ENCODE results near the gene TM9SF1.

The TM9SF1 gene

DNA sequence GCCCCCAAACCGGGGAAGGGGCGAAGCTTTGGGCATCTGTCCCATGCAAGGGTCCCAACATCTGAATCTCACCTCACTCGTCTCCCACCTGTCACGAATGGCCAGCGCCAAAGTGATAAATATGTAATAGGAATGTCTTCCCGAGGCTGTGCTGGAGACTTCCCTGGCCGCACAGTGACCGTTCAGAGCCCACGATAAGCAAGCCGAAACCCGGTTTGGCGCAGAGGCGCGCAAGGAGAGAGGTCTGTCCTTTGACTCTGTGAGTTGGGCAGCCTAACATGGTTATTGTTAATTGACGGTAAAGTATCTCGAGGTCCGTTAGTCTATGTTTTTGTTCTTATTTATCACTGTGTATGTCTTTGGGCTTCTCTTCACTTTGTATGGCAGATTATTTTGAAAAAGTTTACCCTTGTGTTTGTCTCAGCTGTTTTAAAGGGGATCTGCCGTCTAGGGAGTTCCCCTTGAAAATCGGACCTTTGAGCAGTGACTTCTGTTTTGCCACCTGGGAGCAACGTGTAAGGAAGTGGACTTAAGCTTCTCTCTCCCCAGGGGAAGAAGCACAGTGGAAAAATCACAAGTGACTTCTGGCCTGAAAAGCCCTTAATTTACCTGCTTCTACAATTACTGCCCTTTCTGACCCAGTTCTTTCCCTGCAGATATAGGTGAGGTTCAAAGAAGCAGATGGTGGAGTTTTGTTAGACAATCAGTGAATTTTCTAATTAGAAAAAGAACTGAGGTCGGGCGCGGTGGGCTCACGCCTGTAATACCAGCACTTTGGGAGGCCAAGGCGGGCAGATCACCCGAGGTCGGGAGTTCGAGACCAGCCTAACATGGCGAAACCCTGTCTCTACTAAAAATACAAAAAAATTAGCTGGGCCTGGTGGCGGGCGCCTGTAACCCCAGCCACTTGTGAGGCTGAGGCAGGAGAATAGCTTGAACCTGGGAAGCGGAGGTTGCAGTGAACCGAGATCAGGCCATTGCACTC is 1.1 kb upstream of the TM9SF1 start:
- DNase-seq: no peak

DNA sequence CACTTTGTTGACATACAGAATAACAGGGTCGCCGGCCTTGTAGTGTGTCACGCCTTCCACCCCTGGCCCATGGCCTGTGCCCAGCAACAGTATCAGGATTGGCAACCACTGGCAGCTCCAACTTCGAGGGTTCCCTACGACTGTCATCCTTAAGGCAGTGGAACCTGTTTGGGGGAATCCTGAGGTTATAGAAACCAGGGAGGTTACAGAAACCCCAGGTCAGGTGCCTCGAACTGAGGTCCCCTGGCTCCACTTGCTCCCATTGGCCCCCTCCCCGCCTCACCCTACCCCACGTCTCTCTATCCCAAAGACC is 412 bp downstream of the TM9SF1 start:
- no peak for DNase-seq

DNA sequence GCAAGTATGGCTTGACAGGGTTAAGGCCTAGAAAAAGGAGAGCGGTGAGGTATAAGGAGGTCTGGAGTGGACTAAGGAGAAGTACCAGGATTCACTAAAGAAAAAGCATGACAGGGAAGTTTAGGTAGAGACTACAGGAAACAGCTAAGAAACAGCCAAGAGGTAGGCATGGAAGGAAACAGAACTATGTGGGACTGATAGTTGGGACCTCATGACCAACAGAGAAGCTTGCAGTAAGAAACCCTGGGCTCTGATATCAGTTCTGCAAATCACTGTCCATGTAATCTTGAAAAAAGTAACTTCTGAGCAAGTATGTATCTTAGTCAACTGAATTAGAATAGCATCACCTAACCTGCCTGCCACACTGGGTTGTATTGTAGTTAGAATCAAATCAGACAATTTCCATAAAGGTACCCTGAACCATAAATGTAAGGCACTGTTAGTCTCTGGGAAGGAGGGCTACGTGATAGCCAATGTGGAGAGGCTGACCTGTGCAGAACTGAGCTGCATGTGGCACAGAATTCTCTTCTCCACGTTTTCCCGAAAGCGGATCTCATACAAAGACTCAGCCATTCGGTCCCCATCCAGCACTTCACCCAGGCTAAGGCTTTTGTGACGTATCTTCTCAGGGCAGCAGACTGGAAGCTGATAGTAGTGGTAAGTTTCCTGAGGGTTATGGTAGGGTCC is 912 bp downstream of the TM9SF1 start:
- DNase-seq: no peak

DNA sequence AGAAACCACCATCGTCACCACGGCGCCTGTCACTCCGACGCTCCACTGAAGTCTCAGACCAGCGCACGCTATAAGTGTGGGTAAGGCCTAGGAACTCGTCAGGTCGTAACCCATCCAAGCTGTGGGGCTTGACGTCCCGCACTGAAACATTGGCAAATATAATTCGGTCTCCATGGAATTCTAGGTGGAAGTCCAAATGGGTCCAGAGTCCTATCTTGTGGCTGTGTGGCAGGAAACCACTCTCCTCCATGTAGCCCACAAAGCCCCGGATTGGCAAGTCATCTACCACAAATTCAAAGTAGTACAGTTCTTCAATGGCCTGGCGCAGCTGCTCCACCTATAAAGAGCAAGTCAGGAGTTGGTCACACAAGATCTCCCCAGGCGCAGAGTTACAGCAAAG is 2.3 kb downstream of the TM9SF1 start:
- DNase-seq: no peak

DNA sequence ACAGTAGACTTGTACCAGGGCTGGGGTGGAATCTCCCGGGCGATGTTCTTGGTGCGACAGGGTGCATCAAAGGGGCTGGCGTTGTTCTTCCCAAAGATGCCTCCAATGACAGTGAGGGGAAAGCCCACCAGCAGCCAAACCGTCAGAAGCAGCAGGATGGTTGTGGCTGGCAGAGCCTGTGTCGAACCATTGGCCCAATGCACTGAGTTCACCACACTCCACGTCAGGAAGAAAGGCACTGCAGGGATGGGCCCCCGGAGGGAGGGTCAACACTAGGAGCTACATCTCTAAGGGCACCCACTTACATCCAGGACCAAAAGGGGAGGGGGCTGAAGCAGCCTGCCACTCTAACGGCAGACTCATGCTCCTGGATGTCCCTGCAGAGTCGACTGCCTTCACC is 4.8 kb downstream of the TM9SF1 start:
- DNase-seq: no peak

DNA sequence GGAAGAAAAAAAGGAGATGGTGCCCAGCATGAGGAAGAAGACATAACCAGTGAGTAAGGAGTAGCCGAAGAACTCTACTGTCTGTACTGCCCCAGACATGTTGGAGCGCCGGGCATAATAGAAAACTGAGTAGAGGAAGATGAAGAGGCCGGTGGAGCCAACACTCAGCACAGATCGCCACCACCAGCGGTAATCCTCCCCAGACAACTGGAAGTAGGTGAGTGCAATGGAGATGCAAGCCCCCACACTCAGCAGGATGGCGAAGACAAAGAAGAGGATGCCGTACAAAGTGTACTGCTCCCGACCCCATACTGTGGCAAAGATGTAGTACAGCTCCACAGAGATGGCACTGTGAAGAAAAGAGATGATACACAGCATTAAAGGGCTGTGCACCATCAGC is 5.8 kb downstream of the TM9SF1 start:
- DNase-seq: no peak

DNA sequence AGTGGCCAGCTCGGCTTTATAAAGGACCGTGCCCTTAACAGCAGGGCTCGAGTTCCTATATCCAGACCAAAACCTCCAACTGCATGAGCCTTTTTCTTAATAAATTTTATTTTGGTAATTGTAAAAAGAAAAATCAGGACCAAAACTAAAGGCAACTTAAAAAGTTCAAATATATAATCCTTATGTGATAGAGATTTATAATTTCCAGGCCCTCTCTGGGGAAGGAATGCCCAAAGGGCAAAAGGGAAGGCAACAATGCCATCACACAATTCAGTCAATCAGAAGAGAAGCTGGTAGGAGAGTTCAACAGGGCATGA is 6.2 kb downstream of the TM9SF1 start:
- DNase-seq: no peak

DNA sequence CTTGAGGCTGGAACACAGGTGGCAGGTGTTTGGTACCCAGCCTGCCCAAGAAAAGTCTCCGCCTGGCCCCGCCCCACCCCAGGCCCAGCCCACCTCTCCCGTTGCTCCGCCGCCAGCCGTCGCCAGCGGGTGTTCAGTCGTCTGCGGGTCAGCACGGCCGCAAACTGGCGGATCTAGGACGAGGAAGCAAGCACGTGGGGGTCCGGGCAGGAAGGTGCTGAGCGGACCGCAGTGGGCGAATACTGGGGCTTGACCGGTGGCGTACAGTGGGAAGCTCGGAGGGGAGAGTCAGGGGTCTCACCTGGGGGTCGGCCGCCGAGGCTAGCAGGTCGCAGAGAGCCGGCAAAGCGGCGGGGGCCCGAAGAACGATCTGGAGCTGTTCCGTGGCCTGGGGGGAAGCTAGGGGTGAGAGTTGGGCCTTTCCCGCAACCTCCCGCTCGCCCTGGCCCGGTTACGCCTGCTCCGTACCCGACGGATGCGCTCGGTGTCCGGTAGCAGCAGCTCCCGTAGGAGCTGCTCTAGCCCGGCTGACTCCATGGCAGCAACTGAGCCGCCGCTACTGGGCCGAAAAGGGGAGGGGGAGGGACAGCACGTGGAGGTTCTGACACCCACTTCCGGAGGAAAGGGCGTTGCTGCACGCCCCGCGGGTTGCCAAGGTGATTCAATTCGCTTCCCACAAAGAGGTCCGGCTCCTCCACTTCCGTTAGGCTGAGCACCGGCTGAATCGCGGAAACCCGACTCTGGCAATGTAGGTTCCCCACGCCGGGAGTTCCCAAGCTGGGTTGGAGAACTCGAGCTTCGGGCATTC is 6.8 kb downstream of the TM9SF1 start, which contains the start of gene IPO4:
Gene IPO4 (minus strand): TSS at position 566 of the 808 bp plus-strand sequence. CDS start 29 bp downstream, at position 537.
- DNase-seq: peak; percentile 90

DNA sequence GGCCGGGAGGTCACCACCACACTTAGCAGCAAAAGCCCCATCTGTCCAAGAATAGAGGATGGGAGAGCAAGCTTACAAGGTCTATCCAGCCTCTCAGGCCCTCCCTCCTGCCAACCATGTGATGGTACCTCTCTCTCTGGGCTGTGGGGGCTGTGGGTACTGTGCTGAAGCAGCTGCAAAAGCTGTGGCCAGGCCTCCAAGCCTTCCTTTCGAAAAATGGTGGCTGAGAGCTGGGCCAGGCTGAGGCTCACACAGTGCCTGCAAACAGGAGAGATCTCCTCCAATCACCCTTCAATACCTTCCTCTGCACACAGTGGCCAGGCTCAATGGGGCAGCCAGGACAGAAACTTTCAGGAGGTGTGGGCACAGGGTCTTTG is 7.7 kb downstream of the TM9SF1 start:
- no peak for DNase-seq

DNA sequence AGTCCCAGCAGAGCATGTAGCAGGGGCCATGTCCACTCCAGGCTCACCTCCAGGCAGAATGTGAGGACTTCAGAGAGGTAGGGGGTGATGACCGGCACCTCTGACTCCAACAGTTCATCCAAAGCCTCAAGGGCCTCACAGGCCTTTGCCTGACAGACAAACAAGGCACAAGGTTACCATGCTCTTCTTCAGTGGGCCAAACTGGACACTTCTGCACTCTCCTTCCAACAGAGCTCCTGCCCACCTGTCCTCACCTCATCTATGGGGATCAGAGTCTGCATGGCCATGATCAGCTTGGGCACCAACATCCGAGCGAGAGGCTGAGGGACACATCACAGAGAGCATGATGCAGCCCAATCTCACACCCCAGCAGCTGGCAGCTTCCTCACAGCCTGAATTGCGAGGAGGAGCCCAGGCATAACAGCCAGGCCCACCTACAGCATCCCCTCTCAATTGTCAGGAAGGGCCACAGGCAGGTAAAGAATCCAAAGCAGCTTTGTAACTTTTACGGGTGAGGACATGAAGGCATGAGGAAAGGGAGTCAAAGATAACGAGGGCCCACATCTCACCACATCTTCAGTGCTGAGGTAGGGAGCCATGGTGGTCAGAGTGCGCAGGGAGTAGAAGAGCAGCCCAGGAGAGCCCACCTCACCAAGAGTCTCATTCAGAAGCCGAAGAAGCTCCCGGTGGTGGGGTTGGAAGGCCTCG is 8.3 kb downstream of the TM9SF1 start:
- DNase-seq: no peak

DNA sequence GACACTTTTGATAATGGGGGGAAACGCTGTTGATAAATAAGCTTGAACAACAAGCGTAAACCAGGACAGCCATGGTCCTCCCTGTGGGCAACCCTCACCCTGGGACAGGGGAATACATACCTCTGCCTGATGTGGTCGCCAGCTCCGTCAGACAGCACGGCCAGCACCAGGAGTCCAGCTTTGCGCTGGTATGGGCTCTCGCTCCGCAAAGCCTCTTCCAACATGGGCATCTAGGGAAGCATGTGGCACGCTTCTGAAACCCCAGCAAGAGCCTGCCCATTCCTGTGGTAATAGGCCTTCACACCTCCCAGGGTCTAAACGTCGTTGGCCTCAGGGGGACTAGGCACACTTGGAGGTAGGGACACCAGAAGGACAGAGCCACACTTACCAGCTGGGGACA is 9.5 kb downstream of the TM9SF1 start:
- no peak for DNase-seq

DNA sequence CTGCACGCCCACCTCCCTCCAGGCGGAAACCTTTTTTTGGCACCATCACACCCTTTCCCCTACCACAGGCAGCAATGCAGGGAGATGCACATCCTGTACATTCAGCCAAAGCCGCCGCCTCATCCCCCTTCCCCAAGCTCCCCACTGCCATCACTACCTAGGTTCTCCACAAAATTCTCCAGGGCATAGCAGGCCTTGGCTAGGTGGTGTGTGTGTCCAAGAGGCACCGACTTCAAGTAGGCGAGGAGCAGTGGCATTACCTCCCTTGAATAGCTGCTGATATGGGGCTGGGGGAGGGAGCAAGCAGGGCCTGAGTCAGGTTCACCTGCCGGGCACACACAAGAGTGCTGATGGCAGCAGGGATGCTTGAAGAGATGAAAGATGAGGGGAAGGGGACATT is 10.2 kb downstream of the TM9SF1 start:
- no peak for DNase-seq

DNA sequence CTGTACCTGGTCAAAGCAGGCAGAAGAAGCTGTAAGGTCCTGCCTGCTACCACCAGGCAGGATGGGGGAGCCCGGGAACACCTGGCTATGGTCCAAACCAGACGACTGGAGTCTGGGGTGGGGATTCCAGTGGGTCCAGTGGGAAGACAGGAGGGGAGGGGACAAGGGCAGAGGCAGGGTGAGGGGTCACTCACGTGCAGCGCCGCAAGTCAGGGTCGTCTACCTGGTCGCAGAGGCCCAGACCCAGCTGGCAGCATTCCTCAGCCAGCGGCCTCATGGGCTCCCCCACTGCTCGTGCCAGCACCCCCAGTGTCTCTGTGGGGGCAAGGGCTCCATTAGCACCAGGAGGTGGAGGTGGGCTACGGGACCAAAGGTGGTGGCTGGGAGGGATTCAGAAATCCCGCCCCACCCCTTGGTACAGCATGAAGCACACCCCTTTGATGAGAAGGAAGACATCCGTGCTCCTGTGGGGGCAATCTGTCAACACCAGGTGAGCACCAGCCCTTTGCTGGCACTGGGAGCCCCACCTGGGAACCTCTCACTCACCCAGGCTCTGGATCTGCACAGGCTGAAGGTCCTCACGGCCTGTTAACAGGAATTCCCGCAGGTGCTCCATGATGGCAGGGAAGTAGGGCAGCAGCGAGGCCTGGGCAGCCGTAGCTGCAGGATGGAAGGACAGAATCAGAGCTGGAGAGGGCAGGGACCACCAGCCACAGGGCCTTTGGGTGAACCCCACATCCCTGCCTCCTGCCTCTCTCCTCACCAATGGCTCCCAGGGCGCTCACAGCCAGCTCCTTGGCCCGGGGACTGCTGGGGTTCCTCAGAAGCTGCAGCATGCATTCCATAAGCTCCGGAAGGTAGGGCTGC is 10.9 kb downstream of the TM9SF1 start:
- no peak for DNase-seq

DNA sequence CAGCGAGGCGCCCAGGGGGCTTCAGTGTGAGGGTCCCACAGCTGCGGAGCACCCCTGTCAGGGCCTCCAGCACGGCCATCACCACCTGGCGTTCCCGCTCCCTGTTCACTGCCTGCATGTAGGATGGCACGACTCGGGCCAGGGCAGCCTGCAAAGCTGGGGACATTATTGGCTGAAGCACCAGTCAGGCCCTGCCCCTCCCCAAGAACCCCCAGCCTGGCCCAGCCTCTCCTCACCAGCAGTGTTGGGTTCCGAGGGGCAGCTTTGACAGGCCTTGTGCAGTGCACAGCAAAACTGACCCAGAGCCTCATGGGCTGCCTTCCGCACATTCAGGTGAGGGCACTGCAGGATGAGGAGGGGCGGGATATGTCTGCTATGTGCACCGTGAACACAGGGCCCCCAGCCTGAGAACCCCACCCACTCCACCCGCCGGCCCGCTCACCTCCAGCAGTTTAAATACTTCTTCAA is 12.2 kb downstream of the TM9SF1 start:
- no peak for DNase-seq

DNA sequence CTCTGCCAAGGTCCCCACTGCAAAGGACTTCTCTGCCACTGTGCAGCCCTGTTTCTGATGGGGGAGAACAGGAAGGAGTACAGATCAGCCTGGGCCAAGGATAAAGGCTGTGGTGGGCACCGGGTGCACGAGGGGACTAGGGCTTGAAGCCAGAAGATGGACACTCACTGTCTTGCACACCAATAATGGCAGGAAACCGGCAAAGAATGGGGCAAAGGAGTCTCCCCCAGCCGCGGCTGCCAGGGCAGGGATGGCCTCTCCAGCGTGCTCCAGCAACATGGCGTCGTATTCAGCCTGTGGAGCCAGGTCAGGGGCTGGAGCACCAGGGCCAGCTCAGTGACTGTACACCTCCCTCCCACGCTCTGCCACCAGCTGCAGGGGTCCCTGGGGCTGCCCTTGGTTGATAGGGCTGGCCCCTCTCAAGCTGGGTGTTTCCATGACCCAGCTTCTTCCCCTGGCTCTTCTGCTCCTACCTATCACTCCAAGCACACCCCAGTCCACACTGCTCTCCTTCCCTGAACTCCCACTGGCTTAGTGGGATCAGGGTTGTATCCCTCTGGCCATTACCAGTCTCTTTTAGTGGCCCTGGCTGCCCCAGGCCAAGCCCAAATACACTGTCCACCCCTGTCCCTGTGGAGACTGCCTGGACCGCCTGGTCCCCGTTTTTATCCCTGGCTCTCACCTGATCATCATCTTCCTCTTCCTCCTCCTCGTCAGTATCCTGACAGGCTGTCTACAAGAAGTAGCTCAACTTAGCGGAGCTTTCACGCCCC is 12.9 kb downstream of the TM9SF1 start:
- no peak for DNase-seq

DNA sequence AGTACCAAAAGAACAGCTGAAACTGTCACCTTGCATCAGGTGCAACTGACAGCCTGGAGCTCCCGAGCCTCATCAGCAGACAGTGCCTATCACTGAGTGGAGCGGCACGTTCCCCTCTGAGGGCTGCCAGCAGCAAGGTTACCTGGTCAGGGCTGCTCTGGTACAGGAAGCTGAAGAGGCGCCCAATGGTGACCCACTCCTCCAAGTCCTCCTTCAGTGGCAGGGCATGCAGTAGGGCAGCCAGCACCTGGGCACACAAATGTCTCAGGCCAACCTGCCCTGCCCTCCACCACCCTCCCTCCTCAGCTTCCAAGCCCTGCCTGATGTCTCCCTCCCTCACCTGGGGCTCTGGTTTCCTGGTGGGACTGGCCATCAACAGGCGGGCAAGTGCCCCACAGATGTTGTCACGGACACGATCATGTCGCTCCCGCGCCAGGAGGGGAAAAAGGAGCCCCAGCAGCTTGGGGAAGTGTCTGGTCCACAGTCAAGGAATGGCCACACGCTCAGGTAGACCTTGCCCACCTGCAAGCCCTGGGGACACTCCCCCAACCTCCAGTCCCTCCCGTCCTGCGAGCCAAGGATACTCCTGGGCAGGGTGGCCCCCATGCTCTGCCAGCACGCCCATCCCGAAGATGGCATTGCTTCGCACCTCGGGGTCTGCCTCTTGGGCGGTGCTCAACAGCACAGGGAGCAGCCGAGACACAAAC is 13.7 kb downstream of the TM9SF1 start:
- no peak for DNase-seq

DNA sequence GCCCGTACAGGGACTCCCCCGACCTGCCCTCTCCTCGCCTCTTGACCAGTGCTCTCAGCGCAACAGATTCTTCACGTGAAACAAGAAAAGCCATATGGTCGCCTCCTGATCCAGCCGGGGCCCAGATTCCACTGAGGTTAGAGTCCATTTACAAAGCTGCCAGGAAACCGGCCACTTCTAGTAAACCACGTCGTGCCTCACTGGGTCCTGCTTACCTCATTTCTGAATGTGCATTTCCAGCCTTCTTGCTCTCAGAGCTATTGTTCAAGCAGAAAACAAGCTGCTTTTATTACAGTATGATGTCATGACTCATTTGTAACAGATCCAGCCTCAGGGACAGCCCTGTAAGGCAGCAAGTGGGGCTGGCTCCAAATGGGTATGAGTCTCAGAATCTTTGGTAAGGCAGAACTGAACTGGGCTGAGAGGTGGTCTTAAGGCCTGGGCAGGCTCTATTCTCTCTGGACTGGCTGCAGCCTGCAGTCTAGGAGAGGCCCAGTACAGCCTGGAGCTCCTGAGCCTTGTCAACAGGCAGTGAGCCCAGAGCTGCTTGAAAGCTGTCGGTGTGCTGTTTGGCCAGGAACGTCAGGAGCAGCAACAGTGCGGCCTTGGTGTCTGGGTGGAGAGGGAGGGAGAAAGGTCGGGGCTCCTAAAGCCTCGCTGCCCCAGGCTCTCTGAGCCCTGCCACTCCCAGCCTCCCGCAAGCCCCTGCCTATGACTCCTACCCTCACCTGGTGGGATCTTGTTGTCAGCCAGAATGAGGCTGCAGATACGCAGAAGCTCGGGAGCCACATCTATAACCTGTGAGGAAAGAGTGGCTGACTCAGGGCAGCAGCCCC is 15.1 kb downstream of the TM9SF1 start:
- DNase-seq: no peak

DNA sequence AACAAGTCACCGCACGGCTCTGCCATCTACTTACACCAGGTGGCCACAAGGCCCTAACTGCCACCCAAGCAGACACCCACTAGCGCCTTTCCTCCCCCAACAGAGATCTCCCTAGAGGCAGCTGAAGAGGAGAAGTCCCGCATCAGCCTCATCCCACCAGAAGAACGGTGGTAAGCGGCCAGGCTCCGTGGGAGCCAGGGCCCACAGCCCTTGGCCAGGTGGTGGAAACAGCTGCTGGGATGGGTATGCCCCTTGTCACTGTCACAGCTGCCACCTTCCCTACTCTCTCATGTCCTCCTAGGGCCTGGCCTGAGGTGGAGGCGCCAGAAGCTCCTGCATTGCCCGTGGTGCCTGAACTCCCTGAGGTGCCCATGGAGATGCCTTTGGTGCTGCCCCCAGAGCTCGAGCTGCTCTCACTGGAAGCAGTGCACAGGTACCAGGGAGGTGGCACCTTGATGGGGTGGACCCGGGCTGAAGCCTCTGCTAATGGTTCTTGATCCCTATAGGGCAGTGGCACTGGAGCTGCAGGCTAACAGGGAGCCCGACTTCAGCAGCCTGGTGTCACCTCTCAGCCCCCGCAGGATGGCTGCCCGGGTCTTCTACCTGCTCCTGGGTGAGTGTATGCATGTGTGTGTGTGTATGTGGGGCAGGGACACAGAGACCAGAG is 15.8 kb downstream of the TM9SF1 start:
- DNase-seq: no peak

Measured in T-helper 9 cell (primary cell).